ENCODE measurements around the gene TBC1D2B.

Gene TBC1D2B

GRCh38 chr15:78082106-78082742 lies 4.7 kb upstream of the TBC1D2B start:
- peak; percentile 60 for DNase-seq (ENCODE audit: low read depth)
- H3K4me3 ChIP-seq (ENCODE audit: low read length) = no peak overlapping the region
- no peak for TF ChIP-seq CTCF (IDR thresholded peaks at IDR 0.05; ENCODE audit: insufficient read depth, low read depth, low read length, missing control alignments)

GRCh38 chr15:78080088-78080460 lies 2.6 kb upstream of the TBC1D2B start:
- no peak overlapping the region for H3K4me3 ChIP-seq (ENCODE audit: low read length)
- TF ChIP-seq CTCF (IDR thresholded peaks at IDR 0.05; ENCODE audit: insufficient read depth, low read depth, low read length, missing control alignments) = no peak
- DNase-seq (ENCODE audit: low read depth) = no peak

GRCh38 chr15:78079298-78080087 lies 2.0 kb upstream of the TBC1D2B start:
- TF ChIP-seq CTCF (IDR thresholded peaks at IDR 0.05; ENCODE audit: insufficient read depth, low read depth, low read length, missing control alignments) = no peak
- DNase-seq (ENCODE audit: low read depth) = no peak
- H3K4me3 ChIP-seq (ENCODE audit: low read length) = no peak overlapping the region

GRCh38 chr15:78077871-78078210 lies 330 bp upstream of the TBC1D2B start:
- TF ChIP-seq CTCF (IDR thresholded peaks at IDR 0.05; ENCODE audit: insufficient read depth, low read depth, low read length, missing control alignments) = no peak
- peak overlapping the region; percentile 44 for H3K4me3 ChIP-seq (ENCODE audit: low read length)
- DNase-seq (ENCODE audit: low read depth) = no peak

GRCh38 chr15:78076231-78077052 lies 1.1 kb downstream of the TBC1D2B start:
- no peak for DNase-seq (ENCODE audit: low read depth)
- TF ChIP-seq CTCF (IDR thresholded peaks at IDR 0.05; ENCODE audit: insufficient read depth, low read depth, low read length, missing control alignments) = no peak
- H3K4me3 ChIP-seq (ENCODE audit: low read length) = peak overlapping the region; percentile 78

- peak overlapping the region; percentile 78 for H3K4me3 ChIP-seq (ENCODE audit: low read length)
- TF ChIP-seq CTCF (IDR thresholded peaks at IDR 0.05; ENCODE audit: insufficient read depth, low read depth, low read length, missing control alignments) = no peak
- DNase-seq (ENCODE audit: low read depth) = peak; percentile 79
Observed at GRCh38 chr15:78075490-78076230, 1.9 kb downstream of the TBC1D2B start.
